ENCODE data around the gene POU2F2. TPM values are rescaled to one million over a fixed set of nuclear protein-coding genes. Genes with fewer than 3 reads are reported as not detected.

Gene POU2F2
- total and polyA plus RNA-seq, 2 experiments from 2014 or later, result 2.3 to 4.6 TPM

GRCh38 chr19:42086188-42086736, 46.0 kb downstream of the POU2F2 start:
- peaks cover 9% of the 10 kb centered on the region; the same call in 1 of the 2 replicates for H3F3A ChIP-seq (replicated peaks; ENCODE audit: low read depth)
- peaks cover 16% of the 10 kb centered on the region for H3K36me3 Mint-ChIP-seq (ENCODE audit: low read depth)

More at GRCh38 chr19:42086188-42086736, 46.0 kb downstream of the POU2F2 start:
- Histone ChIP-seq H3K9me2 (ENCODE audit: insufficient read depth) (no peaks in the 10 kb centered on the region), H3K36me3 (ENCODE audit: insufficient read depth) (peaks cover 5% of the 10 kb centered on the region; the same call in 1 of the 2 replicates), H3K27ac (ENCODE audit: low read depth) (no peak overlapping the region), H3K79me2 (replicated peaks; ENCODE audit: insufficient read depth) (no peaks in the 10 kb centered on the region), H2AFZ (no peak overlapping the region), H3K4me3 (no peak overlapping the region), H3K27me3 (ENCODE audit: insufficient read depth) (no peaks in the 10 kb centered on the region), H3K4me2 (no peak overlapping the region), H4K20me1 (replicated peaks; ENCODE audit: insufficient read depth) (peaks cover 5% of the 10 kb centered on the region; the same call in 1 of the 2 replicates), H3K4me1 (ENCODE audit: insufficient read depth) (peaks cover 19% of the 10 kb centered on the region)
- Mint-ChIP-seq H3K27ac (no peak overlapping the region), H3K27me3 (ENCODE audit: insufficient read depth, low read depth, poor library complexity) (peaks cover 13% of the 10 kb centered on the region), H3K4me3 (no peak overlapping the region), H3K4me1 (peaks cover 39% of the 10 kb centered on the region), H3K9me3 (no peaks in the 10 kb centered on the region)
- TF ChIP-seq EZH2phosphoT487 (IDR thresholded peaks at IDR 0.05; ENCODE audit: unreplicated experiment) (no peak), STAT1 (IDR thresholded peaks at IDR 0.05; ENCODE audit: unreplicated experiment) (no peak), NANOG (IDR thresholded peaks at IDR 0.05; ENCODE audit: borderline replicate concordance) (no peak), POLR2AphosphoS5 (IDR thresholded peaks at IDR 0.05; ENCODE audit: low read depth) (no peak), JUNB (IDR thresholded peaks at IDR 0.05; ENCODE audit: unreplicated experiment) (no peak), EZH2 (IDR thresholded peaks at IDR 0.05; ENCODE audit: low read depth, unreplicated experiment) (no peak), ETS1 (IDR thresholded peaks at IDR 0.05) (no peak), ZNF114 (CRISPR knock-in tag; IDR thresholded peaks at IDR 0.05) (no peak), ZNF331 (CRISPR knock-in tag; IDR thresholded peaks at IDR 0.05; ENCODE audit: low read depth) (no peak), REST (IDR thresholded peaks at IDR 0.05; ENCODE audit: unreplicated experiment) (no peak), CREB1 (CRISPR knock-in tag; IDR thresholded peaks at IDR 0.05; ENCODE audit: low read depth) (no peak), ZNF462 (CRISPR knock-in tag; IDR thresholded peaks at IDR 0.05) (no peak)
- TF ChIP-seq, protein P1, sequence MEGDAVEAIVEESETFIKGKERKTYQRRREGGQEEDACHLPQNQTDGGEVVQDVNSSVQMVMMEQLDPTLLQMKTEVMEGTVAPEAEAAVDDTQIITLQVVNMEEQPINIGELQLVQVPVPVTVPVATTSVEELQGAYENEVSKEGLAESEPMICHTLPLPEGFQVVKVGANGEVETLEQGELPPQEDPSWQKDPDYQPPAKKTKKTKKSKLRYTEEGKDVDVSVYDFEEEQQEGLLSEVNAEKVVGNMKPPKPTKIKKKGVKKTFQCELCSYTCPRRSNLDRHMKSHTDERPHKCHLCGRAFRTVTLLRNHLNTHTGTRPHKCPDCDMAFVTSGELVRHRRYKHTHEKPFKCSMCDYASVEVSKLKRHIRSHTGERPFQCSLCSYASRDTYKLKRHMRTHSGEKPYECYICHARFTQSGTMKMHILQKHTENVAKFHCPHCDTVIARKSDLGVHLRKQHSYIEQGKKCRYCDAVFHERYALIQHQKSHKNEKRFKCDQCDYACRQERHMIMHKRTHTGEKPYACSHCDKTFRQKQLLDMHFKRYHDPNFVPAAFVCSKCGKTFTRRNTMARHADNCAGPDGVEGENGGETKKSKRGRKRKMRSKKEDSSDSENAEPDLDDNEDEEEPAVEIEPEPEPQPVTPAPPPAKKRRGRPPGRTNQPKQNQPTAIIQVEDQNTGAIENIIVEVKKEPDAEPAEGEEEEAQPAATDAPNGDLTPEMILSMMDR (conservative IDR thresholded peaks at IDR 0.05; ENCODE audit: low read depth in 2 of 2), result no peak
- DNase-seq (ENCODE audit: low spot score), result no peak
- ATAC-seq, result no peak

All from GM23338 (cell line).